Left ventricle myocardium superior (tissue), 1 donor: ENCODE measurements around the gene SLC41A3. TPM values are rescaled to one million over a fixed set of nuclear protein-coding genes. Genes with fewer than 3 reads are reported as not detected.
"Not testable (repeated sequence)": the region's sequence is repeated elsewhere in the genome, so short reads cannot be mapped to it uniquely, and the experiment has no call there.

Experiments
- ATAC-seq: fragments of 200-7000 bp; cut with Tn5 transposase; one replicate; pipeline ENCODE4 v1.9.1; 2020; ENCODE audit warnings: mild to moderate bottlenecking, moderate library complexity
- DNase-seq: peaks from one replicate; pipeline ENCODE4 v3.0.0-alpha.2; 2020
- intact Hi-C: fragments of 100-400 bp; cut with micrococcal nuclease; formaldehyde crosslinking; loops from one replicate; pipeline ENCODE4 v1.11.0; 2022
- total RNA-seq: library from RNA; stranded (reverse); fragmentation: NEBNext Ultra II Directional; extraction: Animal tissue kit (Norgen Biotek cat#: 25700); gene quantifications from one replicate; pipeline ENCODE4 v1.2.1, GENCODE V29; 2021
- donor health status: DM: no; HTN: yes; CAD: no; lungs with severe emphysema.

Gene SLC41A3
- total RNA-seq, 1 donor from 2014 or later, result 35.4 TPM

- ATAC-seq, intact Hi-C loops, DNase-seq: not testable (repeated sequence)
These were observed 12.3 kb upstream of the SLC41A3 start for GRCh38 chr3:126096274-126096673.

GRCh38 chr3:126092128-126092527 lies 8.2 kb upstream of the SLC41A3 start:
- DNase-seq, intact Hi-C loops, ATAC-seq: not testable (repeated sequence)

DNA sequence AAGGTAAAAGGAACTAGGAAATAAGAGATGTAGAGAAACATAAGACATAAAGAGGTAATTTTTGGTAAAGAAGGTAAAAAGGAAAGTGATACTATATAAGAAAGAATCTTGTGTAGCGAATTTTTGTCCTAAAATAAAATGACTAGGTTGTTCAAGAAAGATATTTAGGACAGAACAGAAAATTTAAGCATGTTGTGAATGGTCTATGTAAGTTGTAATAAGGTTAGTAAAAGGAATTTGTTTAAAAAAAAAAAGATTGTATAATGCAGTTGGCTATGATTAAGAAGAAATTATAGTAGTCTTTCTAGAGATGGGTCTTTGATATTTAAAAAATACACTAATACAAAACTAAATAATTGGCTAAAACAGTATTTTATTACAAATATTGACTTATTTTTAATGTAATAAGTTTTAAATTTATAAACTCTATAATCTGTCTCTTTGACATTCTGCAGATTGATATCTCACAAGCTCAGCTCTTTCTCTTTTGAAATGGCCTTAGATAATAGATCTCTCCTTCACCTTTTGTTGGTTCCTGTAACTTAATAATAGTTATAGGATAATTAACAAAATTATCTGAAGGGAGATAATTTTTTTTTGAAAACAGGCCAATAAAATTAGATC lies 3.7 kb upstream of the SLC41A3 start:
- intact Hi-C loops, result no loop called here
- DNase-seq, result no peak
- no peak for ATAC-seq

- intact Hi-C loops, result no loop called here
- ATAC-seq, result no peak
These were observed 1.9 kb upstream of the SLC41A3 start for GRCh38 chr3:126085841-126086240.

DNA sequence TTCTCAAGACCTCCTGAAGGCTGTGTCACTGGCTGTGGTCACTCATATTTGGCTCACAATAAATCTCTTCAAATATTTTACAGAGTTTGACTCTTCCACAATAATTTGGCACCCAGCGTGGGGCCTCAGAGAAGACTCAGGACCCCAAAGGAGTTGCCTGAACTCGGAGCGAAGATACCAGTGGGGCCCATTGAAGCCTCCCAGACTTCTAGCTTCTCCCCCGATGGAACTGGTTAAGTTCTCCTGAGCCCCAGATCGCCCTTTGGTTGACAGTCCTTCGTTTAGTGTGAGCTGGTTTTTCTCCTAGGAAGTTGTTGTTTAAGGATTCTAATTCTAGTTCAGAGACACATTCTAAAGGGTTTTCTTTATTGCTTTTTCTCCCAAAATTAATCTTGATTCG lies 1.4 kb upstream of the SLC41A3 start:
- intact Hi-C loops, result no loop called here
- ATAC-seq (no peak), DNase-seq (no peak)

More at GRCh38 chr3:126085841-126086240, 1.9 kb upstream of the SLC41A3 start:
- DNase-seq, result no peak

- DNase-seq, result no peak
- intact Hi-C loops, result no loop called here
- ATAC-seq, result no peak
These were observed 850 bp upstream of the SLC41A3 start for GRCh38 chr3:126084768-126085180.

GRCh38 chr3:126083511-126083912 lies 412 bp downstream of the SLC41A3 start:
- intact Hi-C loops, result no loop called here
- DNase-seq, result peak; percentile 67
- ATAC-seq, result peak; percentile 73

DNA sequence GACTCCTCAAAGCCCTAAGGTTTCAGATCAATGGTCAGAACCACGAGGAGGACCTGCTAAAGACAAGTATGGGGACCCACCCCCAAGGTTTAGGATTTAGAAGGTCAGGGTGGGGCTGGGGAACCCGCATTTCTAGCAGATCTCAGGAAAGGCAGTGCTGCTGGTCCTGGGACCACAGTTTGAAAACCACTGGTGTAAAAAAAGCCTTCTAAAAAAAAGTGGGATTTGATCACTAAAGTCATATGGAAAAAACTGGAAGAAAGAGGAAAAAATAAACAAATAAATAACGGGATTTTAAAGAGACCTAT lies 832 bp downstream of the SLC41A3 start:
- DNase-seq (no peak), ATAC-seq (no peak)
- intact Hi-C loops, result no loop called here

DNA sequence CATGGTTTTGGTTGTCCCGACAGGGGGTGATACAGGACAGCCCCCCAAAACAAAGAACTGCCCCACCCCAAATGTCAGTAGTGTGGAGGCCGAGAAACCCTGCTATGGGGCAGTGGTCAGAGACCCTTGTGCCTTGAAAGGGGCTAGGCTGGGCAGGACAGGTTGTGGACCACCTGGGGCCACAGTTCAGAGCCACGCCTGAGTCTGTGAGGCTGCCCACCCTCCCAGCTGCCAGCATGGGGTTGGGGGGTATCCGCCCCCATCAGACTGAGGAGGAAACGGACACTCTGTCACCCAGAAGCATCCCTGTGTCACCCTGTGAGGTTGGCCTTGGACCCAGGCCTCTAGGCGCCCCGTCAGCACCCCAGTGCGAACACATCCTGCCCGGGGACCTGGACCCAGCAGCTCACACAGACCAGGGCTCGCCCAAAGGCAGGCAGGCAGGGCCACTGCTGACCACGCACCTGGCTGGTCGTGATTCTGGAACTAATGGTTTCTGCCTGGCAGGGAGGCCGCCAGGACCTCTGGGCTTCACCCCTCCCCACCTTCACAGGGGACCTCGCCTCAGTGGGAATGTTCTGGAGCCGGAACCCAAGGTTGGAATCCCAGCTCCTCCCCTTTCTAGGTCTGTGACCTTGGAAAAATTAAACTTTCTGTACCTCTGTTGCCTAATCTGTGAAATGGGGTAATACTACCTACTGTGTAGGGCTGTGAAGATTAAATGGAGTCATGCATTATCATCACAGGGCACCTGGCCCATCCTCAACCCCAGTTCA lies 1.4 kb downstream of the SLC41A3 start:
- DNase-seq (no peak), ATAC-seq (no peak)
- intact Hi-C loops, result no loop called here

DNA sequence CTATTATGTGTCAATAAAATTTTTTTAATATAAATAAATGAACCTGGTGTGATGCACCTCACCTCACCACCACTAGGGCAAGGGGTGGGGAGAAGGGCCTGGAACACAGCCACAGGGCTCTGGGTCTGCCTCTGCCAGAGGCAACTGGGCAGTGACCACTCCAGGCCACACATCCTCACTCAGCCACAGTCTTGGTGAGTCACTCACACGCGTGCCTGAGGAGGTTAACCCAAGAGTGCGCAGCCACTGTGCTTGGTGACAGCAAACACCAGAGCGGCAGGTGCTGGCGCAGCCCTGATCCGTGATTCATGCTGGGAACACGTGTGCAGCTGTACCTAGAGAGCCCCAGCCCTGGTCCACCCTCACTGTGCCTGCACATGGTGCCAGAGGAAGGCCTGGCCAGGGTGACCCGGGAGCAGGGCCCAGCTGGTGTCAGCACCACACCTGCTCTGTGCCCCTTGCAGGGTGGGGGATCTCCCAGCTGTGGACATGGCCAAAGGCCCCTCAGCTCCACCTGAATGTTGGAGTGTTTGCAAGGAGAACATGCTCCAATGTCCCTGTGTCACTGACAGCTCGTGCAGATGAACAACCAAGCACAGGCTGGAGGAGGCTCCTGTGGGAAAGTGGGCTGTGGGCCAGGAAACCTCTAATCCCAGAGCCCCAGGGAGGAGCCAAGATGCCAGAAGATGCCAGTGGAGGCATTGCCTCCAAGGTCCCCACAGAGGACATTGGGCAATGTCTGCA lies 2.1 kb downstream of the SLC41A3 start:
- ATAC-seq, result peak; percentile 6
- peak; percentile 40 for DNase-seq
- intact Hi-C loops, result no loop called here

DNA sequence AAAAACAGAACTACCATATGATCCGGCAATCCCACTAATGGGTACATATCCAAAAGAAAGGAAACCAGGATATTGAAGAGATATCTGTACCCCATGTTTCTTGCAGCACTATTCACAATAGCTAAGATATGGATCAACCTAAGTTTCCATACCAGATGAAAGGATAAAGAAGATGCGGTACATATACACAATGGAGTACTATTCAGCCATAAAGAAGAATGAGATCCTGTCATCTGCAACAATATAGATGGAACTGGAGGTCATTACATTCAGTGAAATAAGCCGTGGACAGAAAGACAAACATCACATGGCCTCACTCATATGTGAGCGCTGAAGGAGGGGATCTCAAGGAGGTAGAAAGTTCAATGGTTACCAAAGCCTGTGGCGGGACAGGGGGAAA lies 3.0 kb downstream of the SLC41A3 start:
- DNase-seq (no peak), ATAC-seq (no peak)
- intact Hi-C loops, result no loop called here

- DNase-seq (no peak), ATAC-seq (no peak)
- intact Hi-C loops, result no loop called here
These were observed 5.1 kb downstream of the SLC41A3 start for GRCh38 chr3:126078866-126079265.

DNA sequence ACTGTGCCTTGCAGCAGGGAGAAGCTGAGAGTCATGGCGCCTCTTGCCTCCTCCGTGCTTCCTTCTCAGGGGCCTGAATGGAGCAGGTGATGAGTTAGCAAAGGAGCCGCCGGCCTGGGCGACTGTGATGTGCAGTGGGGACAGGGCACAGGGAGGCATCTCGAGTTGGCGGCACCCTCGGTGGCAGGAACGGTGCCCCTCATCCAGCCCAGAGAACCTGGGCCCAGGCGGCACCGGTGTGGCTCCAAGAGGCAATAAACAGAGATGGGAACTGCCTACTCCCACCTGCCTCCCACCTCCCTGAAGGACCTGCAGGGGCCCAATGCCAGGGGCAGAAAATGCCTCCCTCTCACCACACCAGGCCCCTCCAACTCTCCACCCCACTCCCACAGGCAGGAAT lies 6.2 kb downstream of the SLC41A3 start:
- intact Hi-C loops, result no loop called here
- no peak for ATAC-seq
- no peak for DNase-seq

DNA sequence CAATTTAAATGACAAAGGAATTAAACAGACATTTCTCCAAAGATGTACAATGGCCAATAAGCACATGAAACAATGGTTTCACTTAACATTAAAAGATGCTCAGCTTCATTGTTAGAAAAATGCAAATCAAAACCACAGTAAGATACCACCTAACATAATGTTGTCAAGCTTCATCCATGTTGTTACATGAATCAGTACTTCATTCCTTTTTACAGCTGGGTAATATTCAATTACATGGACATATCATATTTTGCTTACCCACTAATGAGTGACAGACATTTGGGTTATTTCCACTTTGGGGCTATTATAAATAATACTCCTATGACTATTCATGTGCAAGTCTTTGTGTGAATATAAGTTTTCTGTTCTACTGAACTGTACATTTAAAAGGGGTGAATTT lies 7.8 kb downstream of the SLC41A3 start:
- no peak for DNase-seq
- ATAC-seq, result no peak
- intact Hi-C loops, result no loop called here

DNA sequence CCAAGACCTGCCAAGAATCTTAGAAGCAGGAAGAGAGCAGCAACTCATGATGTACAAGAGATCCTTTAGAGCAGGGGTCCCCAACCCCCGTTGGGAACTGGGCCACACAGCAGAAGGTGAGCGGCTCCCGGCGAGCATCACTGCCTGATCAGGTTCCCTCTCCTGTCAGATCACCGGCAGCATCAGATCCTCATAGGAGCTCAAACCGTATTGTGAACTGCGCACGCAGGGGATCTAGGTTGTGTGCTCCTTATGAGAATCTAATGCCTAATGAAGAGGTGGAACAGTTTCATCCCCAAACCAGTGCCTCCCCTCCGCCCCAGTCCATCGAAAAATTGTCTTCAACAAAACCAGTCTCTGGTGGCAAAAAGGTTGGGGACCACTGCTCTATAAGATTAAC lies 13.8 kb downstream of the SLC41A3 start:
- intact Hi-C loops, result no loop called here
- ATAC-seq, result no peak
- no peak for DNase-seq

GRCh38 chr3:126067959-126068358 lies 16.0 kb downstream of the SLC41A3 start:
- intact Hi-C loops, result no loop called here
- DNase-seq (no peak), ATAC-seq (no peak)

- intact Hi-C loops, DNase-seq, ATAC-seq: not testable (repeated sequence)
These were observed 17.2 kb downstream of the SLC41A3 start for GRCh38 chr3:126066676-126067075.

- DNase-seq (no peak), ATAC-seq (no peak)
- intact Hi-C loops, result no loop called here
These were observed 18.0 kb downstream of the SLC41A3 start for GRCh38 chr3:126065876-126066275.

- intact Hi-C loops, result no loop called here
- no peak for DNase-seq
- ATAC-seq, result no peak
These were observed 19.2 kb downstream of the SLC41A3 start for GRCh38 chr3:126064627-126065258.
